ES-I3 (cell line): Measurements from ENCODE around the gene PLCXD1.
"Not testable (repeated sequence)": the region's sequence is repeated elsewhere in the genome, so short reads cannot be mapped to it uniquely, and the experiment has no call there.

ENCODE experiments used
- H3K36me3 ChIP-seq: 2 replicates; pipeline ENCODE4 v1.6.1; 2013; ENCODE audit warnings: mild to moderate bottlenecking, low read length, control low read depth, moderate library complexity; ENCODE audit not compliant: insufficient read depth
- H3K4me1 ChIP-seq: 2 replicates; pipeline ENCODE4 v1.6.1; 2013; ENCODE audit warnings: mild to moderate bottlenecking, control low read depth, low read length; ENCODE audit not compliant: insufficient read depth
- H3K9ac ChIP-seq: 2 replicates; pipeline ENCODE4 v1.6.1; 2013; ENCODE audit warnings: low read depth, mild to moderate bottlenecking, low read length, moderate library complexity
- H3K9me3 ChIP-seq: 2 replicates; pipeline ENCODE4 v1.6.1; 2013; ENCODE audit warnings: mild to moderate bottlenecking, low read length, moderate library complexity; ENCODE audit not compliant: control insufficient read depth, insufficient read depth

PLCXD1 gene

DNA sequence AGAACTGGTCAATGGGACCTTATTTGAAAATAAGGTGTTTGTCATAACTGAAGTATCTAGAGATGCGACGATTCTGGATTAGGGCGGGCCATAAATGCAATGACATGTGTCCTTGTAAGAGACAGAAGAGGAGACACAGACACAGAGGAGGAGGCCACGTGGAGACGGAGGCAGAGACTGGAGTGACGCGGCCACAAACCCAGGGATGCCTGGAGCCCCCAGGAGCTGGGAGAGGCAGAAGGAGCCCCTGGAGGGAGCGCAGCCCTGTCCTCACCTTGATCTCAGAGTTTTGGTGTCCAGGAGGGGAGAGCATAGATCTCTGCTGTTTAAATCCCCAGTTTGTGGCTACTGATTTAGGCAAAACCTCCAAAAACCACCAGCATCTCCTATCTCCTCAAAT lies 32.4 kb downstream of the PLCXD1 start:
- no peaks in the 10 kb centered on the region for H3K4me1 ChIP-seq
- peaks cover 10% of the 10 kb centered on the region; the same call in 1 of the 2 replicates for H3K36me3 ChIP-seq
- H3K9me3 ChIP-seq: no peaks in the 10 kb centered on the region
- H3K9ac ChIP-seq: no peak overlapping the region

DNA sequence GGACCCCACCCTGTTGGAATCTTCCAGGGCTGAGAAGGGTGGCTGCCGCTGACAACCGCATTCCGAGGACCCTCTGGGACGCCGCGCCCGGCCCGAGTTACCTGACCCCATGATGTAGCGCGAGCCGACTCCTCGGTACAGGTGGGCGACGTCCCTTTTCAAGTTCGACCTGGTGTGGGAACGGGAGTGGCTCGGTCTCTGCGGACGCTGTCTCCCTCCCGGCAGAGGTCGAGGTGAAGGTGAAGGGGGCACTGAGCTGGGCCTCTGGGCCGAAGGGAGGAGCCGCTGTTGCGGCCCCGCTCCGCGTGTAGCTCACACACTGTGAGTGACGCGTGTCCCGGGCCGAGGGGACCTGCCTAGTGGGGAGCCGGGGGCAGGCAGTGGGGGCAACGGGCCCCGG lies 32.9 kb downstream of the PLCXD1 start:
- Histone ChIP-seq H3K9ac (no peak overlapping the region), H3K9me3 (no peaks in the 10 kb centered on the region), H3K4me1 (no peaks in the 10 kb centered on the region), H3K36me3 (peaks cover 10% of the 10 kb centered on the region; the same call in 1 of the 2 replicates)

DNA sequence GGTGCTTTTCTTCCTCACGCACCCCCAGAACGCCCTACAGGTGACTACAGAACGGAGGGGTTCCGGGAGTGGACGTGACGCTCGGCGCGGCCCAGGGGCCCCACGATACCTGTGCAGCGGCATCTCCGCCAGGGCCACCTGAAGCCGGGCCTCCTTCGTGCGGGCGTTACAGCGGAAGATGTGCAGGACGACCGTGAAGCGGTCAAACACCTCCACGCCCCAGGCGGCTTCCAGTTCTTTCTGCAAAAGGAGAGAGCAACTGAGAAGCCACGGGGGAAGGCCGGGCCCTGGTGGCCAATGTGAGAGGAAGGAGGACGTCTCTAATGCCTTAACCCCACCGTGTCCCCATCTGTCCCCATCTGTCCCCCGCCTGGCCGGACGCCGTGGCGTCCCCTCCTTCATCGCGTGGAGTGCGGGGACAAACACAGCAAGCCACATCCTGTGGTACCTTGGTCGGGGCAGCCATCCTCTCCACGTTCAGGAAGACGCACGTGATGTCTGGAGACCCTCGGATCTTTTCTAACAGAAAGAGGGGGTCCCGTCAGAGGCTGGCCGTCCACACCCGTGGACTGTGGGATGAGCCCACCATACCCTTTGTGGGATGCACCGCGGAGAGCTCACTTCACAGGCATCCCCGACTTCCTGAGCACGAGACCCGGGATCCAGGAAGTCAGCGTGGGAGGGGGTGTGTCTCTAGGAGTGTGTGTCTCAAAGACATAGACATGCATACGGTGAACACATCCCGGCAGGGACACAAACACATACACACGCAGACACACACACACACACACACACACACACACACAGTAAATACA lies 33.8 kb downstream of the PLCXD1 start:
- no peaks in the 10 kb centered on the region for H3K9me3 ChIP-seq
- no peaks in the 10 kb centered on the region for H3K4me1 ChIP-seq
- H3K9ac ChIP-seq: no peak overlapping the region
- H3K36me3 ChIP-seq: peaks cover 10% of the 10 kb centered on the region; the same call in 1 of the 2 replicates

DNA sequence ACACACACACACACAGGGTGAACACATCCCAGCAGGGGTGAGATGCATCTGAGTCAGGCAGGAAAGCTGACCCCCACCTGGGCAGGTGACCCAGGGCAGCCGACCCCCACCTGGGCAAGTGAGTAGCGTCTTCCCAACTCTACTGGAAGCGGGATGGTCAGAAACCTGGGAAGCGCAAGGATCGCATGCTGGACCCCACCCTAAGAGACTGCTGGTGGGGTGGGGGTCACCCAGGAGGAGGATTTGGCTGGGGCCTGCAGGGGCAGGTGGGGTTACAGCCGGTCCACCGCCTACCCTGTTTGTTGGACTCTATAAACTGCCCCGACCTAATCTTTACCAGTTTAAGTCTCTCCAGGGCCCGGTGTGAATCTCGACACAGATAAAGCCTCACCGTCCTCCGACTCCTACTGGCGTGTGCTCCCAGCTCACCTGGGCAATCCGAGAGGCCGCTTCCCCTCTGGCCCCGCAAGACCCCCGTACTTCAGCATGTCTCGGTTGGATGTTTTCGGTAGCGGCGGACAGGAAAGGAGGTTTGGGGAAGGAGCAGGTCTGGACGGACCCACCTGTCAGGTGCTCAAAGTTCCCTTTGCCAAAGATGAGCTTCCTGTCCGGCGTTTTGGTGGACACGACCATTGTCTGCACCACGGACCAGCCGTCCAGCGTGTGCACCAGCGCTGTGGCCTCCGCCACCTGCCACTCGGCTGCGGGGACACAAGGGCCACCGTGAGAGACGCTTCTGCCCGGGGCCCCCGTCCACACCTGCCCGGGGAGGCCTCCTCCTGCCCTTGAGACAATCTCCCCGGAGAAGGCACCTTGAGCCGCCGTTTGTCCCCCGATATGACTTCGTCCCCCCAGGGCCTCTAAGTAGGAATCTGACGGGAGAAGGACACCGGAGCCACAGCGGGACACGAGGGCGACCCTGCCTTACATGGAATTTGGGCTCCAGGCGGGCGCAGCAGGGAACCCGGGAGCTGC lies 35.5 kb downstream of the PLCXD1 start:
- no peak overlapping the region for H3K9ac ChIP-seq
- no peaks in the 10 kb centered on the region for H3K4me1 ChIP-seq
- no peaks in the 10 kb centered on the region for H3K9me3 ChIP-seq
- peaks cover 10% of the 10 kb centered on the region; the same call in 1 of the 2 replicates for H3K36me3 ChIP-seq

DNA sequence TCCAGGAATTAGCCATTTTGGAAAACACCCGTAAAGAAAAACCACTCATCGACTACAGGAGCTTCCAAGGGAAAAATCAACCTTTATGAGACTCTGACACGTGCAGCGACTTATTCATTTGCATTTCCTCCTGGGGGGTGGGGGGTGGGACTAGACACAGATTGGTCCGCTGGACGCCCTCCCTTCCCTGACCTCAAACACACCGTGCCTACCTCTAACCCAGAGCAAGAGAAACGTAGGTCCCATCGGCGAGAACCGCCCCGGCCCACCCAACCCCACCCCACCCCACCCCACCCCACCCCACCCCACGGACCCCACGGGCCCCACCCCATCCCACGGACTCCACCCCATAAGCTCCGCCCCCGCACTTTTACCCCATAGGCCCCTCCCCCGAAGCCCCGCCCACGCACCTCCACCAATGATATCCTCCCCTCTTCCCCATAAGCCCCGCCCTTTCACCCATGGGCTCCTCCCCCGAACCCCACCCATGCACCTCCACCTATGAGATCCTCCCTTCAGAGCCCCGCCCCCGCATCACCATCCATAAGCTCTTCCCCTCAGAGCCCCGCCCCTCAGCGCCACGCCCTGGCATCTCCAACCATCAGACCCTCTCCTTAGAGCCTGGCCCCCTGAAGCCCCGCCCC lies 36.4 kb downstream of the PLCXD1 start:
- Histone ChIP-seq H3K9ac (no peak overlapping the region), H3K4me1 (no peaks in the 10 kb centered on the region), H3K9me3 (no peaks in the 10 kb centered on the region), H3K36me3 (peaks cover 4% of the 10 kb centered on the region; the same call in 1 of the 2 replicates)

DNA sequence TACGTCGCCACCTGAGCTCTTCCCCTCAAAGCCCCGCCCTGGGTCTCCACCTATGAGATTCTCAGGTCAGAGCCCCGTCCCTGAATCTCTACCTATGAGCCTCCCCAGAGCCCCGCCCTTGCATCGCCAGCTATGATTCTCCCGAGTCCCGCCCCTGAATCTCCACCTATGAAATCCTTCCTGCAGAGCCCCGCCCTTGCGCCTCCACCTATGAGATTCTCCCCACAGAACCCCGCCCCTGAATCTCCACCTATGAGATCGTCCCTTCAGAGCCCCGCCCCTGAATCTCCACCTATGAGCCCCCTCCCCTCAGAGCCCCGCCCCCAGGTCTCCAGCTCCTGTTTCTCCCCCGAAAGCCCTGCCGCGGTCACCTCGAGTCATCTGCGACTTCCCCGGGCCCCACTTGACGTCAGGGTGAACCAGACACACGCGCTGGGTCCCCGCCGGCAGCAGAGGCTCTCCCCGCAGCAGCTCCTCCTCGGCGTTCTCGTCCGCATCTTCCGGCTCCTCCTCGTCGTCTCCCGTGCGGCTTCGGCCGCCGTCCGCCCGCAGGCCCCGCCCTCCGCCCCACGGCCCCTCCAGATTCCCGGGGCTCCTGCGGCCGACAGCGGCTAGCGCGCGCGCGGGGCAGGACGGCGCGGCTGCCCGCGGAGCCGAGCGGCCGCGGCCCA lies 37.0 kb downstream of the PLCXD1 start:
- H3K36me3 ChIP-seq: peaks cover 2% of the 10 kb centered on the region; the same call in 1 of the 2 replicates

DNA sequence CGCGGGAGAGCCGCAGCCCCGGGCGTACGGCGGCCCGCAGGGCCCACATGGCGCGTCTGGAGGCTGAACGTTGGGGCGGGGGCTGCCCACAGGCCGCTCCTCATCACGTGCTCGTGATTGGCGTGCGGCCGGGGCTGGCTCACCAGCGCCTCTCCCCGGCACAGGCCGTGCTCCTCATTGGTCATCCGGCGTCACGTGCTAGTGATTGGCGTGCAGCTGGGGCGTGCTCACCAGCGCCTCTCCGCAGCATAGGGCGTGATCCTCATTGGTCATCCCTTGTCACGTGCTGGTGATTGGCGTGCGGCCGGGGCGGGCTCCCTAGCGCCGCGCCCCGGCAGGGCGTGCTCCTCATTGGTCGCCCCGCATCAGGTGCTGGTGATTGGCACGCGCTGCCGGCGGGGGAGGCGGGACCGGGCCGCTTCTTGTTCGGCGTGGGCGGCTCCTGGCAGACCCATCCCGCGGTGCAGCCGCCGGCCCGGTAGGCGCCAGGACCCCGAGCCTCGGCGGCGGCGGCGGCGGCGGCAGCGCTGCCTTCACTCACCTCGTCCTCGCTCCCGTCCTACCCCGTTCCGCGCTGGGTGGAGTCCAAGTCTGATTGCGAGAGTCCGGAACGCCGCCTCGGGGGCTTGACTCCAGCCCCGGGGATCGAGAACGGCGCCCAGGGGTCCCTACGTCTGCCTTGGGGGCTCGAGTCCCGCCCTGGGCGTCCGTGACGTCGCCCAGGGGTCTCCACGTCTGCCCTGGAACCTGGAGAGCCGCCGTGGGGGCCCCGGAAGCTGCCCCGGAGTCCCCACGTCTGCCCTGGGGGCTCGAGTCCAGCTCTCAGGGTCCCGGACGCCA lies 37.8 kb downstream of the PLCXD1 start, which contains the start of gene GTPBP6:
Gene GTPBP6, minus strand, starts transcription at position 58 of the 840 bp plus-strand sequence. Its CDS starts 9 bp downstream, at position 49.
- no peaks in the 10 kb centered on the region; the same call in 1 of the 2 replicates for H3K4me1 ChIP-seq
- H3K9ac ChIP-seq: peak within 1 kb of the TSS; percentile 93
- no peaks in the 10 kb centered on the region for H3K36me3 ChIP-seq

More for the DNA sequence above, 37.0 kb downstream of the PLCXD1 start:
- H3K4me1 ChIP-seq: no peaks in the 10 kb centered on the region; the same call in 1 of the 2 replicates
- no peaks in the 10 kb centered on the region for H3K9me3 ChIP-seq
- peak overlapping the region; percentile 61 for H3K9ac ChIP-seq

DNA sequence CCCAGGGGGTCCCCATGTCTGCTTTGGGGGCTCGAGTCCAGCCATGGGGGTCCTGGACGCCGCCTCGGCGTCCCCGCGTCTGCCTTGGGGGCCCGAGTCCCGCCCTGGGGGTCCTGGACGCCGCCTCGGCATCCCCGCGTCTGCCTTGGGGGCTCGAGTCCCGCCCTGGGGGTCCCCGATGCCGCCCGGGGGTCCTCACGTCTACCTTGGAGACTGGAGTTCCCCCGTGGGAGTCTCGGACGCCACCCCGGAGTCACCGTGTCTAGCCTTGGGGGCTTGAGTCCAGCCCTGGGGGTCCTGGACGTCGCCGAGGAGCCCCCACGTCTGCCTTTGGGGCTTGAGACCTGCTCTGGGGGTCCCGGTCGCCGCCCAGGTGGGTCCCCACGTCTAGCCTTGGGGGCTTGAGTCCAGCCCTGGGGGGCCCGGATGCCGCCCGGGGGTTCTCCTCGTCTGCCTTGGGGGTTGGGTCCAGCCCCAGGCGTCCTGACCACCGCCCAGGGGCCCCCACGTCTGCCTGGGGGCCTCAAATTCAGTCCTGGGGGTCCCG lies 38.5 kb downstream of the PLCXD1 start:
- peak overlapping the region; percentile 93 for H3K9ac ChIP-seq
- H3K4me1 ChIP-seq: no peaks in the 10 kb centered on the region; the same call in 1 of the 2 replicates
- H3K9me3 ChIP-seq: no peaks in the 10 kb centered on the region
- H3K36me3 ChIP-seq: no peaks in the 10 kb centered on the region

More for the DNA sequence above, 37.8 kb downstream of the PLCXD1 start, which contains the start of gene GTPBP6:
- H3K9me3 ChIP-seq: no peaks in the 10 kb centered on the region

DNA sequence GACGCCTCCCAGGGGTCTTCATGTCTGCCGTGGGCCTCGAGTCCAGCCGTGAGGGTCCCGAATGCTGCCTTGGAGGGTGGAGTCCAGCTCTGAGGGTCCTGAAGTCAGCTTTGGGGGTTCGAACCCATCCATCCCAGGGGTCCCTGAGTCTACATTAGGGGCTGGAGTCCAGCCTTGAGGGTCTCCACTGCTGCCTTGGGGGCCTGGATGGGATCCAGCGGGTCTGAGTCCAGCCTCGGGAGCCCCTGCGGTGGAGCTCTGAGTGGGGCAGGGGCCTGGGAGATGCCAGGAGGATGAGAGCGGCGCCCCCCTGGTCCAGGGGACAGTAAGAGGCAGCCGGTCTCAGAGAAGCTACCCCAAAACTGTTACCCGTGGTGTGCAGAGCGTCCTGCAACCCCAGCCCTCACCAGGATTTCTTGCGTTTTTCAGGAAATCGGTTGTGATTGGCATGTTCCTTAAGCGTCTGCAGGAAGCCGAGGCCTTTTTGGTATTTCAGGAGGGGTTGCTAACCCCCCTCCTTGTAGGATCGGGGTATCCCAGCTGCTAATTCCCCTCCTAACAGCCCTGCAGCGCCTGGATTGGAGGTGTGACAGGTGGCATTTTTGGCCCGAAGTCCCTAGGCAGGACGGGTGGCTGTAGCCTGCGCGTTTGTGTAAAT lies 39.1 kb downstream of the PLCXD1 start:
- Histone ChIP-seq H3K9me3 (no peaks in the 10 kb centered on the region), H3K9ac (peak overlapping the region; percentile 93), H3K4me1 (no peaks in the 10 kb centered on the region; the same call in 1 of the 2 replicates), H3K36me3 (no peaks in the 10 kb centered on the region)

DNA sequence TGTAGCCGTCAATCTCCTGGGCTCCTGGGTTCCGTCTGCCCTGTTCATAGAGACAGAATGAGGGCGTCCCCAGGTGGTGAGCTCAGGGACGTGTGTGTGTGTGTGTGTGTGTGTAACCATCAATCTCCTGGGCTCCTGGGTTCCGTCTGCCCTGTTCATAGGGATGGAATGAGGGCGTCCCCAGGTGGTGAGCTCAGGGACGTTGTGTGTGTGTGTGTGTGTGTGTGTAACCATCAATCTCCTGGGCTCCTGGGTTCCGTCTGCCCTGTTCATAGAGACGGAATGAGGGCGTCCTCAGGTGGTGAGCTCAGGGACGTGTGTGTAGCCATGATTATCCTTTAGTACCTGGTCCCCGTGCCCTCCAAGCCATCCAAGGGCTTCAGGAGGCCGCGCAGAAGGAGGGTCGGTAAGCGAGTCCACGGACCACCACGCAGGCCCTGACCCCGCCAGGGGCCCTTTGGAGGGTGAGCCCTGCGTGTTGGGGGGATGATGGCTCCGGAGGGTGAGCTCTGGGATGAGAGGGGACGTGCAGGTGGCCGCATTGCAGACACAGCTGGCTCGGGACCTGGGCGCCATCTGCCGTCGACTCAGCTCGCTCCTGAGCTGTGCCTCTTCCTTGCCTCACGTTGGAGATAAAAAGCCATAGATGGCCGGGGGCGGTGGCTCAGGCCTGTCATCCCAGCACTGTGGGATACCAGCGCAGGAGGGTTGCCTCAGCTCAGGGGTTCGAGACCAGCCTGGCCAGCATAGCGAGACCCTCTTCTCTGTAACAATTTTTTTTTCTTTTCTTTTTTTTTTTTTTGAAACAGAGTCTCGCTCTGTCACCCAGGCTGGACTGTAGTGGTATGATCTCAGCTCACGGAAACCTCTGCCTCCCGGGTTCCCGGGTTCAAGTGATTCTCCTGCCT lies 42.8 kb downstream of the PLCXD1 start:
- no peaks in the 10 kb centered on the region; the same call in 1 of the 2 replicates for H3K4me1 ChIP-seq
- peak overlapping the region; percentile 26; the same call in 1 of the 2 replicates for H3K9ac ChIP-seq
- H3K9me3 ChIP-seq: no peaks in the 10 kb centered on the region
- H3K36me3 ChIP-seq: no peaks in the 10 kb centered on the region

DNA sequence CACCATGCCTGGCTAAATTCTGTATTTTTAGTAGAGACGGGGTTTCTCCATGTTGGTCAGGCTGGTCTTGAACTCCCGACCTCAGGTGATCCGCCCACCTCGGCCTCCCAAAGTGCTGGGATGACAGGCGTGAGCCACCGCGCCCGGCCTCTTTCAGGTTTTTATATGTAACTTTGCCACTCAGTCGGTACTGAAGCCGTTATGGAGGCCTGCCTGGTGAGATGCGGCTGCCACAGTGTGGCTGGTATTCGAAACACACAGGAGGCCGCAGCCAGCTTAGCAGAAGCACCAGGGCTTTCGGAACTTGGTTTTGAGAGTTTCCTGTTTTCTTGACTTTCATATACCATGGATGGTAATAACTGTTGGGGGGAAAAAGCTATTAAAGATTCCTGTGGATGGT lies 43.5 kb downstream of the PLCXD1 start:
- not testable (repeated sequence) for H3K9ac ChIP-seq, H3K9me3 ChIP-seq, H3K36me3 ChIP-seq, H3K4me1 ChIP-seq
